ENCODE data around the gene ATXN10.

DNA sequence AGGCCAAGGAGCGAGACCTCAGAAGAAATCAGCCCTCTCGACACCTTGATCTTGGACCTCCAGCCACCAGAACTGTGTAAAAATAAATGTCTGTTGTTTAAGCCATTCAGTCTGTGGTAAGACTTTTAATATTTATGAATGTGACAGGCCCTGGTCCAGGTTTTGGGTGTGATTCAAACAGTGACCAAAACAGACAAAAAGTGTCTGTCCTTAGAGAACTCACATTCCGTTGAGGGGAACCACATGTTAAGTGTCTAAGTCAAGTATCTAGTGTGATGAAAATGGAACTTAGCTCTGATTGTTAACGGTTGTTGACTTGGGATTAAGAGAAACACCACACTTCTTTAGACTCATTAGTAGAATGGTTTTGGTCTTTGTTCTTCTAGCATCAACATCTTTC, 22.2 kb downstream of the ATXN10 start:
- TF ChIP-seq TAF1 (IDR thresholded peaks at IDR 0.05; ENCODE audit: borderline replicate concordance, insufficient read depth, low read length) (no peak), POLR2AphosphoS5 (IDR thresholded peaks at IDR 0.05; ENCODE audit: low read depth, low read length) (no peak), SIN3A (IDR thresholded peaks at IDR 0.05; ENCODE audit: borderline replicate concordance, insufficient read depth, low read length) (no peak)
- TF ChIP-seq, protein P1, sequence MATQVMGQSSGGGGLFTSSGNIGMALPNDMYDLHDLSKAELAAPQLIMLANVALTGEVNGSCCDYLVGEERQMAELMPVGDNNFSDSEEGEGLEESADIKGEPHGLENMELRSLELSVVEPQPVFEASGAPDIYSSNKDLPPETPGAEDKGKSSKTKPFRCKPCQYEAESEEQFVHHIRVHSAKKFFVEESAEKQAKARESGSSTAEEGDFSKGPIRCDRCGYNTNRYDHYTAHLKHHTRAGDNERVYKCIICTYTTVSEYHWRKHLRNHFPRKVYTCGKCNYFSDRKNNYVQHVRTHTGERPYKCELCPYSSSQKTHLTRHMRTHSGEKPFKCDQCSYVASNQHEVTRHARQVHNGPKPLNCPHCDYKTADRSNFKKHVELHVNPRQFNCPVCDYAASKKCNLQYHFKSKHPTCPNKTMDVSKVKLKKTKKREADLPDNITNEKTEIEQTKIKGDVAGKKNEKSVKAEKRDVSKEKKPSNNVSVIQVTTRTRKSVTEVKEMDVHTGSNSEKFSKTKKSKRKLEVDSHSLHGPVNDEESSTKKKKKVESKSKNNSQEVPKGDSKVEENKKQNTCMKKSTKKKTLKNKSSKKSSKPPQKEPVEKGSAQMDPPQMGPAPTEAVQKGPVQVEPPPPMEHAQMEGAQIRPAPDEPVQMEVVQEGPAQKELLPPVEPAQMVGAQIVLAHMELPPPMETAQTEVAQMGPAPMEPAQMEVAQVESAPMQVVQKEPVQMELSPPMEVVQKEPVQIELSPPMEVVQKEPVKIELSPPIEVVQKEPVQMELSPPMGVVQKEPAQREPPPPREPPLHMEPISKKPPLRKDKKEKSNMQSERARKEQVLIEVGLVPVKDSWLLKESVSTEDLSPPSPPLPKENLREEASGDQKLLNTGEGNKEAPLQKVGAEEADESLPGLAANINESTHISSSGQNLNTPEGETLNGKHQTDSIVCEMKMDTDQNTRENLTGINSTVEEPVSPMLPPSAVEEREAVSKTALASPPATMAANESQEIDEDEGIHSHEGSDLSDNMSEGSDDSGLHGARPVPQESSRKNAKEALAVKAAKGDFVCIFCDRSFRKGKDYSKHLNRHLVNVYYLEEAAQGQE (IDR thresholded peaks at IDR 0.05; ENCODE audit: insufficient read depth in 1 of 2, low read depth in 2 of 2, low read length in 2 of 2) = no peak

All from PFSK-1 (cell line).